ENCODE results near the gene ZNF555. TPM values are rescaled to one million over a fixed set of nuclear protein-coding genes. Genes with fewer than 3 reads are reported as not detected.
"Not testable (repeated sequence)": the region's sequence is repeated elsewhere in the genome, so short reads cannot be mapped to it uniquely, and the experiment has no call there.

The ZNF555 gene
- total RNA-seq, 1 donor from 2014 or later = 0.66 TPM

DNA sequence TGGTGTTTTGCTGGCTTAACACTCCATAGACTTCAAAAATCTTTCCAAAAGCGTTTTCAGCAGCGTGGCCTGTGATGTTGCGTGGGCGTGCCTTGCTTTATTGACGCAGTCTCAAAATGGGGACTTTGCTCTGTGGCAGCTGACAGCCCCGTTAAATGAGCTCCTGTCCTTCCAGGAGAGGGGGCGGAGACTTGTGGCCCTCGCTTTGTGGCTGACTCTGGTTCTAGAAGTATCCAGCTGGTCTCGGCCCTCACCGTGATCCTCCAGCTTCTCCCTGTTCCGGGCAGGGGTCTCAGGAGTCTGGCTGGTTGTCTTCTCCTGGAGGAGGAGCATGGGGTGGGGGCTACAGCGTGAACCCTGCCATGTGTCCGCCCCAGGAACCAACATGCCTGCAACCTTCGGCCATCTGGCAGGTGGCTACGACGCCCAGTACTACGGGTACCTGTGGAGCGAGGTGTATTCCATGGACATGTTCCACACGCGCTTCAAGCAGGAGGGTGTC lies 30.0 kb upstream of the ZNF555 start:
- Mint-ChIP-seq H3K9me3 (no peaks in the 10 kb centered on the region), H3K4me1 (ENCODE audit: low read depth) (no peaks in the 10 kb centered on the region), H3K27ac (no peak overlapping the region), H3K36me3 (ENCODE audit: low read depth) (peaks cover 19% of the 10 kb centered on the region), H3K4me3 (ENCODE audit: low read depth) (no peak overlapping the region), H3K27me3 (ENCODE audit: low read depth) (no peaks in the 10 kb centered on the region)
- no peak for DNase-seq (ENCODE audit: low spot score)
- intact Hi-C loops (cut with micrococcal nuclease) = no loop called here

DNA sequence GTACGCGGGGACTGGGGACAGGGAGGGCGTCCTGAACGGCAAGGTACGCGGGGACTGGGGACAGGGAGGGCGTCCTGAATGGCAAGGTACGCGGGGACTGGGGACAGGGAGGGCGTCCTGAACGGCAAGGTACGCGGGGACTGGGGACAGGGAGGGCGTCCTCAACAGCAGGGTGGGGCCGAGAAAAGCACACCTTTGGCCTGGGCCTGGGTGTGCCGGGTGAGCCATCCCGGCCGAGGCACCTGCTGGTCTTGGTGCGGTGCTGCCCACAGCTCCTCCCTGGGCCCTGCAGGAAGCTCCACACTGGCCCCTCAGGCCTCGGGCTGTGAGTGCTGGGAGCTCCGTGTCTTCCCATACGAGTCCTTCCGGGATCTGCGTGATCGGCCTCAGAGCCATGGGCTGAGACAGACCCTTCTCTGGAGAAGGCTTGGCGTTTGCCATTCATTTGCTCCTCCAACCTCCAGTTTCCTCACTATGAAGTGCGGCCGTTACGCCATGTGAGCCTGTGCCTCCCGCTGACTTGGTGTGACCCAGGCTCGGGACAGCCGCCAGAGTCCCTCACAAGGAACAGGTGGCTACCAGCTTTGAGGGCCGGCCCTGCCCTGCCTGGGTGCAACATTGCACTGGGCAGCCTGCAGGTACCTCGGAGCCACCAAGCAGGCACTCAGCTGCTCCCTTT lies 29.4 kb upstream of the ZNF555 start:
- intact Hi-C loops (cut with micrococcal nuclease) = no loop called here
- H3K27me3 Mint-ChIP-seq (ENCODE audit: low read depth) = no peaks in the 10 kb centered on the region
- H3K9me3 Mint-ChIP-seq = no peaks in the 10 kb centered on the region
- H3K27ac Mint-ChIP-seq = no peak overlapping the region
- no peaks in the 10 kb centered on the region for H3K4me1 Mint-ChIP-seq (ENCODE audit: low read depth)
- peaks cover 15% of the 10 kb centered on the region for H3K36me3 Mint-ChIP-seq (ENCODE audit: low read depth)
- DNase-seq (ENCODE audit: low spot score) = no peak
- H3K4me3 Mint-ChIP-seq (ENCODE audit: low read depth) = no peak overlapping the region

DNA sequence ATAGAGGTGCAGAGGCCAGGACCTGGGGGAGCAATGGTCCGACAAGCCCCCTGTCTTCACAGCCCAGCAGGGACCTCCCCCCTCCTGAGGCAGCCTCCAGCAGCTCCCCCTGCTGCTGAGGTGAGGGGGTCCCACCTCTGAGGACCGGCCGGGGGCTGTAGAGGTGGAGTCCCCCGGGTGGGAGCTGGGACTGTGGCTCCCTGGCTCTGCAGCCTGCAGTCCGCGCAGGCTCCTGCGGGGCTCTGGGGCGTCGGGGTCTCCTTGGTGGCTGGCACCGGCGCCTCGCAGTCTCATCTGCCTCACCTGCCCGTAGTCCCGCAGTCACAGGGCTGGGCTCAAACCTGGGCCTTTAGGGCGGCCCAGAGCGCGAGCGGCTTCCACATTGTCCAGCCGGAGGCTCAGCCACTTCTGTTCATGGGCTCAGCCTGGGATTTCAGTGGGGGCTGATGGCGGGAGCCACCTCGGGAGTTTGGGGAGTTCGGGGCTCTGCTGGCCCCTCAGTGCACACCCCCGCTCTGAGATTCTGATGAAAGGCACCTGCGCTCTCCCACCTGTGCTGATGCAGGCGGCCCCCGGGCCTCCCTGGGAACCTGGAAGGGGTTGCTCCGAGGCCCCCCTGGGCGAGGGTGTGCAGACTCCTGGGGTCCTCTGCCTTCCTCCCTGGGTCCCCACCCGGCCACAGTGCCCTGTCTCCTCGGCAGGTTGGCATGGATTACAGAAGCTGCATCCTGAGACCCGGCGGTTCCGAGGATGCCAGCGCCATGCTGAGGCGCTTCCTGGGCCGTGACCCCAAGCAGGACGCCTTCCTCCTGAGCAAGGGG lies 28.7 kb upstream of the ZNF555 start:
- Mint-ChIP-seq H3K9me3 (no peaks in the 10 kb centered on the region), H3K27ac (no peak overlapping the region), H3K27me3 (ENCODE audit: low read depth) (no peaks in the 10 kb centered on the region), H3K36me3 (ENCODE audit: low read depth) (peaks cover 15% of the 10 kb centered on the region), H3K4me3 (ENCODE audit: low read depth) (no peak overlapping the region), H3K4me1 (ENCODE audit: low read depth) (no peaks in the 10 kb centered on the region)
- intact Hi-C loops (cut with micrococcal nuclease) = no loop called here
- DNase-seq (ENCODE audit: low spot score) = no peak

DNA sequence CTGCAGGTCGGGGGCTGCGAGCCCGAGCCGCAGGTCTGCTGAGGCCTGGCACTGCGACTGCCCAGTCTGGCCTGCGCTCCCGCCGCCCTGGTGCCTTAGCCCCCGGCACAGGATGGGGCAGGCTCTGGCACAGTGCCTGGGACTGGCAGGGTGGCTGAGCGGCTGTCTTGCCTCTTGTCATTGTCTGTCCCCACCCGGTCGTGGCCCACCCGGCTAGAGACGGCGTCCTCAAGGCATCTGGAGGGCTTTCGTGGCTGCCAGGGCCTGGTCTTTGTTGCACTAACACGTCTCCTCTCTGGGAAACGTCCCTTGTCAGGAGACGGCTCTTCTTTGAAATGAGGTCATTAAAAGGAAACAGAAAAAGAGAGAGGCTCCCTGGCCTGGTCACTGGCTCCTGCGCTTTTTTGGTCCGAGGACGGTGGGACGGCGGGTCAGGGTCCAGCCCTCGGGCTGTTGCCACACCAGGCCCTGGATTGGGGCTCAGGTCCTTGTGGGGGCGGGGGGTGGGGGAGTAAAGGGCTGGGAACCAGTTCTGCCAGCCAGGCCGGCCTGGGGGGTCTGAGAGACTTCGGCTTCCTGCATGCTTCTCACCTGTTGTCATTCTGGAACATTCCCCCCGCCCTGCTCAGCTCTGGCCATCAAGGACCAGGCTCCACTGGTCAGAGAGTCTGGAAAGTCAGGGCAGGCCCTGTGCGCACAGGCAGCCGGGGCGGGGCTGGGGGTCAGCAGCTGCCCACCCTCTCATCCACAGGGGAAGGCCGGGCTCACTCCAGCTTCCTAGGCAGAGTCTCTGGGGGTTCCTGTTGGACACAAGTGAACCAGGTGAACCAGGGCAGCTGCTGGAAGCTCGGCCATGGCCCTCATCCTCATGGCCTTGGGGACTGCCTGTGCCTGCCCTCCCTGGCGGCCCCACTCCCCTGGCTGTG lies 27.8 kb upstream of the ZNF555 start:
- H3K4me1 Mint-ChIP-seq (ENCODE audit: low read depth) = no peaks in the 10 kb centered on the region
- H3K4me3 Mint-ChIP-seq (ENCODE audit: low read depth) = no peak overlapping the region
- no peak for DNase-seq (ENCODE audit: low spot score)
- H3K27ac Mint-ChIP-seq = no peak overlapping the region
- H3K27me3 Mint-ChIP-seq (ENCODE audit: low read depth) = no peaks in the 10 kb centered on the region
- intact Hi-C loops (cut with micrococcal nuclease) = no loop called here
- peaks cover 15% of the 10 kb centered on the region for H3K36me3 Mint-ChIP-seq (ENCODE audit: low read depth)
- no peaks in the 10 kb centered on the region for H3K9me3 Mint-ChIP-seq

DNA sequence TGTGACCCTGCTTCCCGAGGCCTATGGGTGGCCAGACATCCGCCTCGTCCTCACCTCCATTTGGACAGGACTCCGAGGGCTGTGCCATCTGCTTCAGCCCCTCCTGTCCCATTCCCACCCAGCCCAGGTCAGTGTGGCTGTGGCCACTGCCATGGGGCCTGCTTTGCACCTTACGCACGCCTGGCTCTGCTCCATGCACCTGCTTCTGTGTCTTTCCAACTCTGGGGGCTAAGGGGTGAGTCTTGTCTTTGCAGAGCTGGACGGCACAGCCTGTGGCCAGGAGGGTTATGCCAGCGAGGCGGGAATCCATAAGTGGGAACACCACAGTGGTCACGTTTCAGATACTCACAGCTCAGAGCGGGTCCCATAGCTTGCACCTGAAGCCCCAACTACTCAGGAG lies 26.8 kb upstream of the ZNF555 start:
- intact Hi-C loops (cut with micrococcal nuclease) = no loop called here
- DNase-seq (ENCODE audit: low spot score) = no peak
- H3K27me3 Mint-ChIP-seq (ENCODE audit: low read depth) = no peaks in the 10 kb centered on the region

DNA sequence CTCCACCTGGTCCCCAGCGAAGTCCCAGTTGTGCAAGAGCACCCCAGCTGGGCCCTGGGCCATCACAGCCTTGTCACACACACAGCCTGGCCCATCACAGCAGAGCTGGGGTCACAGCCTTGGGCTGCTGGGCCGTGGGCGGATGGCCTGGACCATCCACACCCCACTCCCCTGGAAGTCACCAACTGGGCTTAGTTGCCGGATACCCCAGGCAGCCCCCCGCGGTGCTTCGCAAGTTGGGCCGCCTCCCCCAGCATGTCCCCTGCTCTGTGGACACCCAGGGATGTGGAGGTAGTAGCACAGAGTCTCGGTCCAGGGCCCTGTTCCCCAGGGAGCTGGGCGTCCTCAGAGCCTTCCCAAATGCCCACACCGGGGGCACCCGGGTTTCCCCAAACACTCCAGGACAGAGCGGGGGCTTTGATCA lies 26.1 kb upstream of the ZNF555 start:
- intact Hi-C loops (cut with micrococcal nuclease) = no loop called here
- Mint-ChIP-seq H3K36me3 (ENCODE audit: low read depth) (peaks cover 4% of the 10 kb centered on the region), H3K4me1 (ENCODE audit: low read depth) (no peaks in the 10 kb centered on the region), H3K4me3 (ENCODE audit: low read depth) (no peak overlapping the region), H3K27ac (no peak overlapping the region), H3K9me3 (no peaks in the 10 kb centered on the region), H3K27me3 (ENCODE audit: low read depth) (no peaks in the 10 kb centered on the region)
- no peak for DNase-seq (ENCODE audit: low spot score)

More for the DNA sequence above, 26.8 kb upstream of the ZNF555 start:
- no peak overlapping the region for H3K27ac Mint-ChIP-seq
- no peak overlapping the region for H3K4me3 Mint-ChIP-seq (ENCODE audit: low read depth)
- H3K36me3 Mint-ChIP-seq (ENCODE audit: low read depth) = peaks cover 6% of the 10 kb centered on the region
- no peaks in the 10 kb centered on the region for H3K9me3 Mint-ChIP-seq
- no peaks in the 10 kb centered on the region for H3K4me1 Mint-ChIP-seq (ENCODE audit: low read depth)

DNA sequence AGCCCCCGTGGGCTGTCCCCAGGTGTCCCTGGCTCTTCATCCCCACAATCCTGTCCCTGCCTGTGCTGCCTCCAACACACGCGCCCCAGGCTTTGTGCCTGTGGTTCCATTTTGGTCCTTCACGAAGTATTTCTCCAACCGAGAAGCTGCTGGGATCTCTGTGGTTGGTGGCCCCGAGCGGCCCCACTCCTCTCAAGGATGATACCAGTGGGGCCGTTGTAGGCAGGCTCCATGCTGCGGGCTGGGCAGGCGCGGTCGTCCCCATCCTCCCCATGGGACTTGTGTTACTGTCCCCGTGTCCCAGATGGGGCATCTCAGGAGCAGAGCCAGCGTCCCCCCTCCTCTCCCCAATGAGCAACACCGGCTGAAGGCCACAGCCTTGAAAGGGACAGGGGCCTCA lies 25.4 kb upstream of the ZNF555 start:
- no peaks in the 10 kb centered on the region for H3K9me3 Mint-ChIP-seq
- H3K36me3 Mint-ChIP-seq (ENCODE audit: low read depth) = peaks cover 4% of the 10 kb centered on the region
- no peak overlapping the region for H3K27ac Mint-ChIP-seq
- no peak for DNase-seq (ENCODE audit: low spot score)
- no peak overlapping the region for H3K4me3 Mint-ChIP-seq (ENCODE audit: low read depth)
- intact Hi-C loops (cut with micrococcal nuclease) = no loop called here
- no peaks in the 10 kb centered on the region for H3K27me3 Mint-ChIP-seq (ENCODE audit: low read depth)
- H3K4me1 Mint-ChIP-seq (ENCODE audit: low read depth) = no peaks in the 10 kb centered on the region

DNA sequence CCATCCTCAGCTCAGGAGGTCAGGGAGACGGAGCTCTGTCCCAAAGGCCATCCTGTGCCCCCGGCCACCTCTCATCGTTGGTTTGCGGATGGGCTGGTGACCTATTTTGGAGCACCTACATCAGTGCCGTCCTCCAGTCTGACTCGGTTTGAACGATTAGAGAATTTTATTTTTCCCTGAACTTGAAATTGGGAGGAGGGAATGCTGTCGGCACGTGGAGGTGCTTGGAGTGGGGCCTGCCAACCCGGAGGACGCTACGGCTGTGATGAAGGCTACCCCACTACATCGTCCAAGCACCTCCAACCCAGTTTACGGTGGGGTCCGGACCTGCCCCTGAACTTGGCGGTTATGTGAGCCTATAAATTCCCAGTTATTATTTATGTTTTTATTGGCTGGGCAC lies 24.6 kb upstream of the ZNF555 start:
- Mint-ChIP-seq H3K36me3 (ENCODE audit: low read depth) (peaks cover 4% of the 10 kb centered on the region), H3K9me3 (no peaks in the 10 kb centered on the region), H3K4me3 (ENCODE audit: low read depth) (no peak overlapping the region), H3K27me3 (ENCODE audit: low read depth) (no peaks in the 10 kb centered on the region), H3K27ac (no peak overlapping the region), H3K4me1 (ENCODE audit: low read depth) (no peaks in the 10 kb centered on the region)
- DNase-seq (ENCODE audit: low spot score) = no peak
- intact Hi-C loops (cut with micrococcal nuclease) = no loop called here

DNA sequence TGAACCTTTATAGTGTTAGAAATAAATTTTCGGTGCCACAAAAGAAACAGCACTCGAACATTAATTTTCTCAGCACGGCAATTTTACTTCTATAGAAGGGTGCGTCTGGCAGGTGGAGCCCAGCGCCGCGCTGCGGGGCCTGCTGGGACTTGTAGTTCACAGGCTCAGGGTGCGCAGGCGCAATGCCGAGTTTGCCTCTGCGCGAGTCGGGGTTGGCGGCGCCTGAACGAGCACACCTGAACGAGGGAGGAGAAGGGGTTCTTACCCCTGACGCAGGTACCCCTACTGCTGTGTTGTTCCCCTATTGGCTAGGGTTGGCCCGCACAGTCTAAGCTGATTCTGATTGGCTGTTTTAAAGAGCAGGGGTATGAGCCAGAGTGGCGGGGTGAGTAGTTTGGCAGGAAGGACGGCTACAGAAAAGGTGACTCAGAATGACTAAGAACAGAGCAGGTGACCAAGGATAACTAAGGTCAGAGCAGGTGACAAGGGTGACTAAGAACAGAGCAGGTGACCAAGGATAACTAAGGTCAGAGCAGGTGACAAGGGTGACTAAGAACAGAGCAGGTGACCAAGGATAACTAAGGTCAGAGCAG lies 23.9 kb upstream of the ZNF555 start:
- H3K36me3 Mint-ChIP-seq (ENCODE audit: low read depth); H3K27ac Mint-ChIP-seq; H3K9me3 Mint-ChIP-seq; intact Hi-C loops (cut with micrococcal nuclease); H3K27me3 Mint-ChIP-seq (ENCODE audit: low read depth); DNase-seq (ENCODE audit: low spot score); H3K4me1 Mint-ChIP-seq (ENCODE audit: low read depth); H3K4me3 Mint-ChIP-seq (ENCODE audit: low read depth): not testable (repeated sequence)

DNA sequence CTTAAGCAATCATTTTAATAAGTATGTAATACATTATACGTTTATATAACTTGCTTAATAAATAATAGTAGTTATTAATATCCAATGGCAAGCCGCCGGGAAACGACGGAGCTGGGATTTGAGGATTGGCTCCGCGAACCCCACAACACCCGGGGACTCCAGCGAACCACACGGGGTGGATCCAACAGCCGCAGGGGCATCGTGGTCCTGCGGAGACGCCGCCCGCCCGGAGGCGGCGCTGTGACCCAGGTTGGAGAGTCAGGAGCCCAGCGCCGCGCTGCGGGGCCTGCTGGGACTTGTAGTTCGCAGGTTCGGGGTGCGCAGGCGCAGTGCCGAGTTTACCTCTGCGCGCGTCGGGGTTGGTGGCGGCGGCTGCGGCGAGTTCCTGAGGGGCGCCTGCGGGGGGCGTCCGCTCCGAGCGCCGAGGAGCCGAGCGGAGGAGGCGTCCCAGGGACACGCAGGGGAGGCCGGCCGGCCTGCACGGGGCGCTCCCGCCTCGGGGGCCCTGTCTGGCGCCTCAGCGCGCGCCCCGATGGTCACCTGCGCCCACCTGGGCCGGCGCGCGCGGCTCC lies 21.6 kb upstream of the ZNF555 start, which contains the start of gene ZNF554:
ZNF554 (plus strand) TSS at position 329 of the 572 bp plus-strand sequence; CDS start at position 533, 204 bp downstream.
- Mint-ChIP-seq H3K36me3 (ENCODE audit: low read depth) (peaks cover 4% of the 10 kb centered on the region), H3K9me3 (peaks cover 5% of the 10 kb centered on the region), H3K4me3 (ENCODE audit: low read depth) (peak within 1 kb of the TSS; percentile 79), H3K27ac (no peak within 1 kb of the TSS), H3K27me3 (ENCODE audit: low read depth) (no peaks in the 10 kb centered on the region), H3K4me1 (ENCODE audit: low read depth) (no peaks in the 10 kb centered on the region)
- peak; percentile 94 for DNase-seq (ENCODE audit: low spot score)
- intact Hi-C loops (cut with micrococcal nuclease) = no loop called here

DNA sequence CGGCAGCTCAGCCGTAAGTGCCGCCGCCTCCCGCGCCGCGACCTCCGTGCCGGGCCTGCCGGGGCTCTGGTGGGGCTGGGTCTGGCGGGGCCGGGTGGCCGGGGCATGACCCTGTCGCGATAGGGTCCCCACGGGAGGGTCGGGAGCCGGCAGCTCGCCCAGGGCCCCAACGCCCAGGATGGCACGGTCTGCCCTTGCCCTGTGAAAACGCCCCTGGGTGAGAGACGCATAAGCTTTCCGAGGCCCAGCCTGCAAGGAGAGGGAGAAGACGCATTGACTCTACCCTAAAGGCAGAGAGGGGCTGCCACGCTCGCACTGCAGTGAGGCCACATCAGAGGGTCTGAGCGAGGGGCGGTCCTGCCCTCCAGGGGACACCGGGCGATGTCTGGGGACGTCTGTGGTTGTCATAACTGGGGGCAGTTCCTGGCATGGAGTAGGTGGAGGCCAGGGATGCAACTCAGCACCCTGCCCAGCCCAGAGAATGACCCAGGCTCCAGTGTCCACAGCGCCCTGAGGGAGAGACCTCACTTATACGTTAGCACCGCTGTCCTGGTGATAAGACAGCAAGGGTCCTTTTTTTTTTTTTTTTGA lies 21.1 kb upstream of the ZNF555 start:
- Mint-ChIP-seq H3K36me3 (ENCODE audit: low read depth) (peaks cover 6% of the 10 kb centered on the region), H3K4me1 (ENCODE audit: low read depth) (no peaks in the 10 kb centered on the region), H3K9me3 (peaks cover 8% of the 10 kb centered on the region), H3K27ac (no peak overlapping the region), H3K4me3 (ENCODE audit: low read depth) (peak overlapping the region; percentile 79), H3K27me3 (ENCODE audit: low read depth) (no peaks in the 10 kb centered on the region)
- intact Hi-C loops (cut with micrococcal nuclease) = no loop called here
- DNase-seq (ENCODE audit: low spot score) = no peak

DNA sequence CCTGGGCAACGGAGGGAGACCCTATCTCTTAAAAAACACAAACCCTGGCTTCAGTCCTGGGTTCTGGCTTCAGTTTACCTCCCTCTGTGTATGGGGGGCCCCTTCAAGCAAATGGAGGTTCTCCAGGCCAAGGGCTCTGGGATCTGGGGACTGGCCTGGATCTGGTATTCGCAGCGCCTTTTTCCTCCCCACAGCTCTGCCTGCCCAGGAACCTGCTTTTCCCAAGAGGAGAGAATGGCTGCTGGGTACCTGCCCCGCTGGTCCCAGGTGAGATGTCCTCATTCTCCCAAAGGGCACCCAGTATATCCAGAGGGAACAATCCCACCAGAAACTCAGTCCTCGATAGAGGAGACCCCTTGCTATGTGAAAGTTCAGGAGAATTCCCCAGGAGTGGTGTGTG lies 18.4 kb upstream of the ZNF555 start:
- no peaks in the 10 kb centered on the region for H3K27me3 Mint-ChIP-seq (ENCODE audit: low read depth)
- H3K27ac Mint-ChIP-seq = no peak overlapping the region
- H3K4me3 Mint-ChIP-seq (ENCODE audit: low read depth) = no peak overlapping the region
- H3K9me3 Mint-ChIP-seq = peaks cover 20% of the 10 kb centered on the region
- no peak for DNase-seq (ENCODE audit: low spot score)
- peaks cover 20% of the 10 kb centered on the region for H3K36me3 Mint-ChIP-seq (ENCODE audit: low read depth)
- intact Hi-C loops (cut with micrococcal nuclease) = no loop called here
- H3K4me1 Mint-ChIP-seq (ENCODE audit: low read depth) = no peaks in the 10 kb centered on the region
